Brain microvascular endothelial cell (primary cell): ENCODE measurements around the gene MOGAT2.
A peak's percentile ranks its signal among the peaks of the same experiment; 100 is the strongest.

ENCODE experiments used
- DNase-seq: peaks from one replicate; pipeline ENCODE4 v3.0.0-alpha.2; 2020
- H3K27ac ChIP-seq: fragments of 250-450 bp; sonication (Bioruptor Pico); 2 replicates; pipeline ENCODE4 v1.5.1; 2020; ENCODE audit warnings: mild to moderate bottlenecking, moderate library complexity
- H3K27me3 ChIP-seq: fragments of 250-450 bp; sonication (Bioruptor Pico); replicated peaks from 2 replicates; pipeline ENCODE4 v1.5.1; 2020; ENCODE audit warnings: mild to moderate bottlenecking
- H3K36me3 ChIP-seq: fragments of 250-450 bp; sonication (Bioruptor Pico); replicated peaks from 2 replicates; pipeline ENCODE4 v1.5.1; 2020; ENCODE audit warnings: mild to moderate bottlenecking
- H3K4me3 ChIP-seq: 2 replicates; pipeline ENCODE4 v1.5.1; 2011; ENCODE audit warnings: low read depth, mild to moderate bottlenecking, control low read depth, low read length, moderate library complexity
- in situ Hi-C: cut with HindIII; loops from 2 replicates; pipeline ENCODE4 v1.10.0; 2017; ENCODE audit warnings: low sequenced_read_pairs, low pct_ligation_motif_present
- TF ChIP-seq, protein P1 (sequence below): IDR thresholded peaks from 2 replicates; pipeline ENCODE4 v1.5.1; 2011; ENCODE audit warnings: low read depth, mild to moderate bottlenecking, moderate library complexity, low read length, control low read depth, inconsistent platforms; ENCODE audit errors: missing control alignments

The MOGAT2 gene

DNA sequence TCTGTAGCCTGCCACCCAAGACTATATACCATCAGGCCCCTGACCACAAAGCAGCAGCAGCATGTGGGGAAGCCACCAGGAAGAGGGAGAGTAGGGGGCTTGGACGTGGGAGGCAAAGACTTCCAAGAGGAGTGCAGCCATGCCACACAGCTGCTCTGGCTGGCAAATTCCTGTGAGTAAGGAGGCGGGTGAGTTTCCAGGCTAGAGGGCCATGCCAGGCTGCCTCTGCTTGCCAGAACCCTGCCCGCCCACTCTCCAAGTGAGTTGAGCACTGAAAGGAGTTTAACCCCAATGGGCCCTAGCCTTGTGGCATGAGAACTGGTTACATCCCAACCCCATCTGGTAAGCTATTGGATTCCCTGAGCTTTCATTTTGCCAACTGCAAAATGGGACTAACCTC is 46.2 kb downstream of the MOGAT2 start:
- DNase-seq = no peak
- Histone ChIP-seq H3K4me3 (no peak overlapping the region), H3K36me3 (no peaks in the 10 kb centered on the region), H3K27me3 (peaks cover 6% of the 10 kb centered on the region), H3K27ac (no peak overlapping the region)
- in situ Hi-C loops = no loop called here
- TF ChIP-seq, protein P1, sequence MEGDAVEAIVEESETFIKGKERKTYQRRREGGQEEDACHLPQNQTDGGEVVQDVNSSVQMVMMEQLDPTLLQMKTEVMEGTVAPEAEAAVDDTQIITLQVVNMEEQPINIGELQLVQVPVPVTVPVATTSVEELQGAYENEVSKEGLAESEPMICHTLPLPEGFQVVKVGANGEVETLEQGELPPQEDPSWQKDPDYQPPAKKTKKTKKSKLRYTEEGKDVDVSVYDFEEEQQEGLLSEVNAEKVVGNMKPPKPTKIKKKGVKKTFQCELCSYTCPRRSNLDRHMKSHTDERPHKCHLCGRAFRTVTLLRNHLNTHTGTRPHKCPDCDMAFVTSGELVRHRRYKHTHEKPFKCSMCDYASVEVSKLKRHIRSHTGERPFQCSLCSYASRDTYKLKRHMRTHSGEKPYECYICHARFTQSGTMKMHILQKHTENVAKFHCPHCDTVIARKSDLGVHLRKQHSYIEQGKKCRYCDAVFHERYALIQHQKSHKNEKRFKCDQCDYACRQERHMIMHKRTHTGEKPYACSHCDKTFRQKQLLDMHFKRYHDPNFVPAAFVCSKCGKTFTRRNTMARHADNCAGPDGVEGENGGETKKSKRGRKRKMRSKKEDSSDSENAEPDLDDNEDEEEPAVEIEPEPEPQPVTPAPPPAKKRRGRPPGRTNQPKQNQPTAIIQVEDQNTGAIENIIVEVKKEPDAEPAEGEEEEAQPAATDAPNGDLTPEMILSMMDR = no peak

DNA sequence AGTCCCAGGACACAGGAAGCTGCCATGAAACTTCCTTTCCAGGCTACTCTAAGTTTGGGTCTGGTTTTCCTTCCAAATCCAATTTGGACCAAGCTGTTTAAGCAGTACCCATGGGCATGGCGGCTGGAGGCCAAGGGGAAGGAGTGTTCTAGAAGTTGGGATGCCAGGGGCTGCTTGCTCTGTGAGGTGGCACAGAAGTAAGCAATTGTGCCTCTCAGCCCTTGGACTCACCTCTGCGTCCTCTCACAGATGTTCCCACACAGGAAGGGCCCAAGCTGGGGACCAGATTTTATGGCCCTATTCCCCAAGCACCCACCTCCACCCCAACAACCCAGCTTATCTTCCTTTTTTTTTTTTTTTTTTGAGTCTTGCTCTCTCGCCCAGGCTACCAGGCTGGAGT is 47.5 kb downstream of the MOGAT2 start:
- Histone ChIP-seq H3K27ac (no peak overlapping the region), H3K4me3 (no peak overlapping the region), H3K36me3 (no peaks in the 10 kb centered on the region), H3K27me3 (peaks cover 16% of the 10 kb centered on the region)
- in situ Hi-C loops = no loop called here
- DNase-seq = no peak
- TF ChIP-seq, protein P1 = no peak

DNA sequence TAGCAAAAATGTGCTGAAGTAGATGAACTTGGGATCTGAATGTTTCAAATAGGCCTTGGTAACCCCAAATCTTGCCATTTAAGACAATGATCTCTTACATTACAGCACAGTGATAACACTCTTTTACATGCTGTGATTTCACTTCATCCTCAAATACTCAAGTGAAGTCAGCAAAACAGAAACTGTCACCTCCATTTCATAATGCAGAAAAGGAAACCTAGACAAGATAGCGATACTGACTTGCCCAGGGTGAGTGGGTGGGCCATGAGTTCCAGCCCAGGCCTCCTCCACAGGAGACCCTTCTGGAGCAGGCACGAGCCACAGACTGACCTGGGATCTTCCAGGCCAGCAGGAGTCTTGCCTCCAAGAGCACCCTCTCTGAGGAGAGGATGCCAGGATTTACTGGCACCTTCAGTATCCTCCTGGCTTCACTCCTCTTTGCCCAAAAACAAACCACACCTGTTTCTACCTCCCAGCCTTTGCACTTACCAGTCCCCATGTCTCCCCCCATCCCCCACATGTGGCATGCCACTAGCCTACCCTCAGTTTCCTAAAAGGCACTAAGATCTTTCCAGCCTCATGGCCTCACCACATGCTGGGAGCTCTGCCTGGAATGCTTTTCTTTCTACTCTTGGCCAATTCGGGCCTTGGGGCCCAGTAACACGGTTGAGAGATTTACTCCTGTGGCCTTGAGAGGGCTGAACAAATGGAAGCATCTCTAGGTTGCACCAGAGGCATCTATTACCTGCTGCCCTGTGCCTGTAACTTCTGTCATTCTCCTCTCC is 49.0 kb downstream of the MOGAT2 start:
- no peak for DNase-seq
- TF ChIP-seq, protein P1 = no peak
- in situ Hi-C loops = no loop called here
- H3K36me3 ChIP-seq = no peaks in the 10 kb centered on the region
- no peak overlapping the region for H3K4me3 ChIP-seq
- peaks cover 19% of the 10 kb centered on the region for H3K27me3 ChIP-seq
- no peak overlapping the region for H3K27ac ChIP-seq

DNA sequence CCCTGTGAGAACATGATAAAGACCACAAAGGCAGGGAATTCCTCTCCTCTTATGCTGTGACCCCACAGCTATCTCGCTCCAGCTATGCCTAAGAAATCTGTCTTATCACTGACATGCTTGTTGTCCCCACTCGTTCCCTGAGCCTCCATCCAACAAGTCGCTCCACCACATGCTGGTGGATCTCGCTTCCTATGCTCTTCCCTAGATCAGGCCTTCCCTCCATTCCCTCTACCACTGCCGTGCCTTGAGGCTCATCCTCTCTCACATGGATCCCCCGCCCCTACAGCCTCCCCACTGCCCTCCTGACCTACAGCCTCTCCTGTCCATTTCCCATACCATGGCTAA is 49.6 kb downstream of the MOGAT2 start:
- peaks cover 19% of the 10 kb centered on the region for H3K27me3 ChIP-seq
- TF ChIP-seq, protein P1 = no peak
- in situ Hi-C loops = no loop called here

DNA sequence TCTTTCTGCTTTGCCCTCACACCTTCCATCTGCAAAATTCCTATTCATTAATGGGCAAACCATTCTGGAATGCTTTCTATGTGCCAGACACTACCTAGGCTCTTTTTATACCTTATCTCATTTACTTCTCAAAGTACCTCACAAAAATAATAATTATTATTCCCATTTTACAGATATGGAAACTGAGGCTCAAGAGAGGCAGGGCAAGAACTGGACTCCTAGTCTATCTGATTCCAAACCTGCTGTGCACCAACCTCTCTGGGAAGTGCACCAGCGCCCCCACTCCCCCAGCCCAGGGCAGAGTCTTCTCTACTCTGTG is 50.1 kb downstream of the MOGAT2 start:
- H3K27ac ChIP-seq = no peak overlapping the region
- H3K36me3 ChIP-seq = no peaks in the 10 kb centered on the region
- H3K4me3 ChIP-seq = no peak overlapping the region
- H3K27me3 ChIP-seq = peaks cover 19% of the 10 kb centered on the region
- in situ Hi-C loops = no loop called here
- DNase-seq = no peak
- TF ChIP-seq, protein P1 = no peak

More for the DNA sequence above, 49.6 kb downstream of the MOGAT2 start:
- no peak for DNase-seq
- Histone ChIP-seq H3K27ac (no peak overlapping the region), H3K36me3 (no peaks in the 10 kb centered on the region), H3K4me3 (no peak overlapping the region)

DNA sequence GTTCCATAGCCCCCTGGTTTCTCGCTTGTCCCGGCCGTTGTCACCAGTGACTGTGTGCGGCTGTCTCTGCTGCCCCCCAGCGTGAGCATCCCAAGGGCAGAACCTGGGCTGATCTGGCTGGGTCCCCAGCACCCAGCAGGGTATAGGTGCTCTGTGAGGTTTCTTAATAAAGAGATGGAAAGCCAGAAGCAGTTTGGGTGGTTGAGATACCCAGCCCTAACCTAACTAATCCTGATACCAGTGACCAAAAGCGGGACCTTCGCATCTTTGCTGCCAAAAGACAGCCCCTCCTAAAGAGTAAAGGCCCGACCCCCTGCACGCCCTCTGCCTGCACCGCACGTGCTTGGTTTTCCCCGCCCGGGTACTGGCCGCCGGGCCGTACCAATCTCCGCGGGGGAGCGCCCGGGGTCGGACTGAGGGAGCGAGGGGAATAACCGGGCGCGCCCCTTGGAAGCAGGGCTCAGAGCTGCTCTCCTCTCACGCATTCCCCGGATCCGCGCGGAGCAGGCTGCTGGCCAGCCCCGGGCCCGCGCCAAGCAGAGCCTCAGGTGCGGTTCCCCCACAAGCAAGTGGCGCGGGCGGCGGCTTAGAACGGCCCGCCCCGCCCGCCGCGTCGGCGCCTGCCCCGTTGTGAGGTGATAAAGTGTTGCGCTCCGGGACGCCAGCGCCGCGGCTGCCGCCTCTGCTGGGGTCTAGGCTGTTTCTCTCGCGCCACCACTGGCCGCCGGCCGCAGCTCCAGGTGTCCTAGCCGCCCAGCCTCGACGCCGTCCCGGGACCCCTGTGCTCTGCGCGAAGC is 50.7 kb downstream of the MOGAT2 start, which contains the start of gene DGAT2:
Gene DGAT2 (plus strand): TSS at position 667 of the 797 bp plus-strand sequence. CDS start 214 bp downstream, outside the sequence.
- no peaks in the 10 kb centered on the region for H3K36me3 ChIP-seq
- peaks cover 19% of the 10 kb centered on the region for H3K27me3 ChIP-seq
- in situ Hi-C loops = no loop called here
- DNase-seq = peak; percentile 12
- TF ChIP-seq, protein P1 = peak; percentile 24
- peak within 1 kb of the TSS; percentile 47 for H3K4me3 ChIP-seq
- H3K27ac ChIP-seq = peak within 1 kb of the TSS; percentile 35
